Caco-2 (cell line): Measurements from ENCODE around the gene SSX2IP. TPM values are rescaled to one million over a fixed set of nuclear protein-coding genes. Genes with fewer than 3 reads are reported as not detected.

ENCODE experiments used
- BruUV-seq: library from RNA; stranded (reverse); fragments of 400-500 nt; replicated peaks from 2 replicates; lab custom pipeline; 2021; lab: Mats Ljungman, UMichigan
- CTCF ChIA-PET: fragments of 300-600 bp; sonication (Branson Sonifier 250); formaldehyde crosslinking; loops from one replicate; lab custom pipeline; 2022; ENCODE audit warnings: antibody characterized with exemption; lab: Charles Lee
- POLR2A ChIA-PET: fragments of 300-600 bp; sonication (Branson Sonifier 250); formaldehyde crosslinking; loops from one replicate; lab custom pipeline; 2022; ENCODE audit warnings: antibody characterized with exemption; lab: Charles Lee
- DNase-seq, 2 experiments: peaks; one replicate each; pipeline versions ENCODE4 v3.0.0 to v3.0.0-alpha.2; 2020 to 2022
- H3K27me3 ChIP-seq: replicated peaks from 2 replicates; pipeline ENCODE4 v1.6.0; 2011; ENCODE audit warnings: low read length; ENCODE audit not compliant: control insufficient read depth, insufficient read depth
- H3K36me3 ChIP-seq: 2 replicates; pipeline ENCODE4 v1.5.1; 2011; ENCODE audit warnings: low read length; ENCODE audit not compliant: control insufficient read depth, insufficient read depth
- H3K4me1 ChIP-seq: fragments of 250-450 bp; sonication (Bioruptor Pico); 2 replicates; pipeline ENCODE4 v1.5.1; 2020; ENCODE audit warnings: mild to moderate bottlenecking
- H3K4me3 ChIP-seq: 2 replicates; pipeline ENCODE4 v1.5.1; 2011; ENCODE audit warnings: low read depth, mild to moderate bottlenecking, control low read depth, low read length
- H3K9me3 ChIP-seq: fragments of 250-450 bp; sonication (Bioruptor Pico); 2 replicates; pipeline ENCODE4 v1.5.1; 2020; ENCODE audit warnings: mild to moderate bottlenecking, moderate library complexity
- H3K27ac Mint-ChIP-seq: one replicate; pipeline ENCODE4 v1.8.0; 2022; ENCODE audit warnings: mixed read lengths; ENCODE audit not compliant: unreplicated experiment
- H3K27me3 Mint-ChIP-seq: one replicate; pipeline ENCODE4 v1.8.0; 2022; ENCODE audit warnings: mixed read lengths; ENCODE audit not compliant: insufficient read depth, unreplicated experiment
- H3K36me3 Mint-ChIP-seq: one replicate; pipeline ENCODE4 v1.8.0; 2022; ENCODE audit warnings: mild to moderate bottlenecking, mixed read lengths; ENCODE audit not compliant: insufficient read depth, unreplicated experiment
- H3K4me1 Mint-ChIP-seq: one replicate; pipeline ENCODE4 v1.8.0; 2022; ENCODE audit warnings: low read depth, mixed read lengths; ENCODE audit not compliant: unreplicated experiment
- H3K4me3 Mint-ChIP-seq: one replicate; pipeline ENCODE4 v1.8.0; 2022; ENCODE audit warnings: mild to moderate bottlenecking, moderate library complexity, mixed read lengths; ENCODE audit not compliant: unreplicated experiment
- H3K9me3 Mint-ChIP-seq: one replicate; pipeline ENCODE4 v1.8.0; 2022; ENCODE audit warnings: mixed read lengths; ENCODE audit not compliant: unreplicated experiment
- CTCF ChIP-seq, 2 experiments: fragments of 200-600 bp in 1 of 2; IDR thresholded peaks; 1 replicate in 1 of 2; 2 replicates in 1 of 2; pipeline versions ENCODE4 v1.5.1 to v1.8.0; 2011 to 2022; ENCODE audit warnings: antibody characterized with exemption in 1 of 2, control low read depth in 1 of 2, inconsistent platforms in 1 of 2, low read depth in 1 of 2, low read length in 1 of 2, mild to moderate bottlenecking in 1 of 2, moderate library complexity in 1 of 2; ENCODE audit not compliant: insufficient read depth in 1 of 2, severe bottlenecking in 1 of 2, unreplicated experiment in 1 of 2
- intact Hi-C: fragments of 100-400 bp; cut with micrococcal nuclease; formaldehyde crosslinking; loops from one replicate; pipeline ENCODE4 v1.10.0; 2022; ENCODE audit not compliant: unreplicated experiment
- total RNA-seq: library from RNA; stranded (reverse); gene quantifications from 2 replicates; pipeline ENCODE4 v1.2.3, GENCODE V29; 2022

SSX2IP gene
- total RNA-seq, 1 experiment from 2014 or later = 15.3 TPM

- TF ChIP-seq CTCF (IDR thresholded peaks at IDR 0.05; ENCODE audit: insufficient read depth in 1 of 2, low read depth in 1 of 2, low read length in 1 of 2, severe bottlenecking in 1 of 2, unreplicated experiment in 1 of 2) = no peak
- H3K27me3 ChIP-seq = no peaks in the 10 kb centered on the region
- Mint-ChIP-seq H3K27me3 (no peaks in the 10 kb centered on the region), H3K36me3 (no peaks in the 10 kb centered on the region), H3K27ac (peak overlapping the region; percentile 15), H3K4me3 (peak overlapping the region; percentile 86), H3K4me1 (peaks cover 17% of the 10 kb centered on the region), H3K9me3 (no peaks in the 10 kb centered on the region)
- H3K36me3 ChIP-seq = no peaks in the 10 kb centered on the region
- no peak overlapping the region for H3K4me3 ChIP-seq
- intact Hi-C loops = no loop called here
- no TSS peak for BruUV-seq
- POLR2A ChIA-PET = no interaction called here
- CTCF ChIA-PET = no interaction called here
- no peak for DNase-seq
- no peaks in the 10 kb centered on the region for H3K9me3 ChIP-seq
- peaks cover 6% of the 10 kb centered on the region for H3K4me1 ChIP-seq
These were observed 1.7 kb downstream of the SSX2IP start for GRCh38 chr1:84688463-84689061.

- Histone ChIP-seq H3K36me3 (no peaks in the 10 kb centered on the region), H3K9me3 (no peaks in the 10 kb centered on the region), H3K27me3 (no peaks in the 10 kb centered on the region), H3K4me3 (no peak overlapping the region), H3K4me1 (peaks cover 6% of the 10 kb centered on the region)
- TF ChIP-seq CTCF (IDR thresholded peaks at IDR 0.05; ENCODE audit: insufficient read depth in 1 of 2, low read depth in 1 of 2, low read length in 1 of 2, severe bottlenecking in 1 of 2, unreplicated experiment in 1 of 2) = no peak
- intact Hi-C loops = no loop called here
- peaks cover 17% of the 10 kb centered on the region for H3K4me1 Mint-ChIP-seq
- H3K4me3 Mint-ChIP-seq = no peak overlapping the region
- BruUV-seq = no TSS peak
- ChIA-PET CTCF (no interaction called here), POLR2A (no interaction called here)
- no peak for DNase-seq
- no peaks in the 10 kb centered on the region for H3K9me3 Mint-ChIP-seq
- H3K27ac Mint-ChIP-seq = no peak overlapping the region
- no peaks in the 10 kb centered on the region for H3K36me3 Mint-ChIP-seq
- H3K27me3 Mint-ChIP-seq = no peaks in the 10 kb centered on the region
These were observed 2.4 kb downstream of the SSX2IP start for GRCh38 chr1:84687714-84688462.

- peaks cover 16% of the 10 kb centered on the region for H3K4me1 Mint-ChIP-seq
- no peaks in the 10 kb centered on the region for H3K27me3 Mint-ChIP-seq
- no peak for DNase-seq
- no peak overlapping the region for H3K27ac Mint-ChIP-seq
- H3K4me3 Mint-ChIP-seq = no peak overlapping the region
- H3K4me1 ChIP-seq = peaks cover 6% of the 10 kb centered on the region
- ChIA-PET POLR2A (no interaction called here), CTCF (no interaction called here)
- H3K9me3 Mint-ChIP-seq = no peaks in the 10 kb centered on the region
- H3K36me3 ChIP-seq = no peaks in the 10 kb centered on the region
- intact Hi-C loops = no loop called here
- H3K36me3 Mint-ChIP-seq = no peaks in the 10 kb centered on the region
- no peaks in the 10 kb centered on the region for H3K27me3 ChIP-seq
- no TSS peak for BruUV-seq
- TF ChIP-seq CTCF (IDR thresholded peaks at IDR 0.05; ENCODE audit: insufficient read depth in 1 of 2, low read depth in 1 of 2, low read length in 1 of 2, severe bottlenecking in 1 of 2, unreplicated experiment in 1 of 2) = no peak
- H3K9me3 ChIP-seq = no peaks in the 10 kb centered on the region
- H3K4me3 ChIP-seq = no peak overlapping the region
These were observed 4.0 kb downstream of the SSX2IP start for GRCh38 chr1:84686223-84686622.
